ENCODE data around the gene LRP1B.

DNA sequence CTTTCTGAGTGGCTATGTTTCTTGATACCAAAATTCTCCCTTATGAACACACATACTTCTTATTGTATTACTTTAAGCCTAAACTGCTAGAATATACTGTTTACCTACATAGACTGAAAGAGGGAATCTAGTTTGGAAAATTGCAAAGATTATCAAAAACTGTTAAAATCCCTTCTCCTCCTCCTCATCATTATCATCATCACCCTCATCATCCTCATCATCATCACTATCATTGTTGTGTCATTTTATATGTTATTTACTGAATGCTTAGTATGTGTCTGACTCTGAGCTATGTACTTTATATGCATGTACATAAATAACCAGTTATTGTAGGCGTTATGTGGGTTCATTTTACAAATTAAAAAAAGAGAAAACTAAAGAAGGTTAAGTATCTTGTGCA, 19.6 kb upstream of the LRP1B start:
- TF ChIP-seq, protein P1, sequence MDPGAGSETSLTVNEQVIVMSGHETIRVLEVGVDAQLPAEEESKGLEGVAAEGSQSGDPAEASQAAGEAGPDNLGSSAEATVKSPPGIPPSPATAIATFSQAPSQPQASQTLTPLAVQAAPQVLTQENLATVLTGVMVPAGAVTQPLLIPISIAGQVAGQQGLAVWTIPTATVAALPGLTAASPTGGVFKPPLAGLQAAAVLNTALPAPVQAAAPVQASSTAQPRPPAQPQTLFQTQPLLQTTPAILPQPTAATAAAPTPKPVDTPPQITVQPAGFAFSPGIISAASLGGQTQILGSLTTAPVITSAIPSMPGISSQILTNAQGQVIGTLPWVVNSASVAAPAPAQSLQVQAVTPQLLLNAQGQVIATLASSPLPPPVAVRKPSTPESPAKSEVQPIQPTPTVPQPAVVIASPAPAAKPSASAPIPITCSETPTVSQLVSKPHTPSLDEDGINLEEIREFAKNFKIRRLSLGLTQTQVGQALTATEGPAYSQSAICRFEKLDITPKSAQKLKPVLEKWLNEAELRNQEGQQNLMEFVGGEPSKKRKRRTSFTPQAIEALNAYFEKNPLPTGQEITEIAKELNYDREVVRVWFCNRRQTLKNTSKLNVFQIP (CRISPR knock-in tag; IDR thresholded peaks at IDR 0.05; ENCODE audit: borderline replicate concordance, low read depth), result no peak
- TF ChIP-seq, protein P2, sequence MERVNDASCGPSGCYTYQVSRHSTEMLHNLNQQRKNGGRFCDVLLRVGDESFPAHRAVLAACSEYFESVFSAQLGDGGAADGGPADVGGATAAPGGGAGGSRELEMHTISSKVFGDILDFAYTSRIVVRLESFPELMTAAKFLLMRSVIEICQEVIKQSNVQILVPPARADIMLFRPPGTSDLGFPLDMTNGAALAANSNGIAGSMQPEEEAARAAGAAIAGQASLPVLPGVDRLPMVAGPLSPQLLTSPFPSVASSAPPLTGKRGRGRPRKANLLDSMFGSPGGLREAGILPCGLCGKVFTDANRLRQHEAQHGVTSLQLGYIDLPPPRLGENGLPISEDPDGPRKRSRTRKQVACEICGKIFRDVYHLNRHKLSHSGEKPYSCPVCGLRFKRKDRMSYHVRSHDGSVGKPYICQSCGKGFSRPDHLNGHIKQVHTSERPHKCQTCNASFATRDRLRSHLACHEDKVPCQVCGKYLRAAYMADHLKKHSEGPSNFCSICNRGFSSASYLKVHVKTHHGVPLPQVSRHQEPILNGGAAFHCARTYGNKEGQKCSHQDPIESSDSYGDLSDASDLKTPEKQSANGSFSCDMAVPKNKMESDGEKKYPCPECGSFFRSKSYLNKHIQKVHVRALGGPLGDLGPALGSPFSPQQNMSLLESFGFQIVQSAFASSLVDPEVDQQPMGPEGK (CRISPR knock-in tag; IDR thresholded peaks at IDR 0.05; ENCODE audit: borderline replicate concordance), result no peak
- no peak for TF ChIP-seq ISL1 (CRISPR knock-in tag; IDR thresholded peaks at IDR 0.05)
- TF ChIP-seq ZNF565 (CRISPR knock-in tag; conservative IDR thresholded peaks at IDR 0.05; ENCODE audit: low read depth), result no peak
- TF ChIP-seq OSR1 (CRISPR knock-in tag; IDR thresholded peaks at IDR 0.05), result no peak
- TF ChIP-seq, protein P3, sequence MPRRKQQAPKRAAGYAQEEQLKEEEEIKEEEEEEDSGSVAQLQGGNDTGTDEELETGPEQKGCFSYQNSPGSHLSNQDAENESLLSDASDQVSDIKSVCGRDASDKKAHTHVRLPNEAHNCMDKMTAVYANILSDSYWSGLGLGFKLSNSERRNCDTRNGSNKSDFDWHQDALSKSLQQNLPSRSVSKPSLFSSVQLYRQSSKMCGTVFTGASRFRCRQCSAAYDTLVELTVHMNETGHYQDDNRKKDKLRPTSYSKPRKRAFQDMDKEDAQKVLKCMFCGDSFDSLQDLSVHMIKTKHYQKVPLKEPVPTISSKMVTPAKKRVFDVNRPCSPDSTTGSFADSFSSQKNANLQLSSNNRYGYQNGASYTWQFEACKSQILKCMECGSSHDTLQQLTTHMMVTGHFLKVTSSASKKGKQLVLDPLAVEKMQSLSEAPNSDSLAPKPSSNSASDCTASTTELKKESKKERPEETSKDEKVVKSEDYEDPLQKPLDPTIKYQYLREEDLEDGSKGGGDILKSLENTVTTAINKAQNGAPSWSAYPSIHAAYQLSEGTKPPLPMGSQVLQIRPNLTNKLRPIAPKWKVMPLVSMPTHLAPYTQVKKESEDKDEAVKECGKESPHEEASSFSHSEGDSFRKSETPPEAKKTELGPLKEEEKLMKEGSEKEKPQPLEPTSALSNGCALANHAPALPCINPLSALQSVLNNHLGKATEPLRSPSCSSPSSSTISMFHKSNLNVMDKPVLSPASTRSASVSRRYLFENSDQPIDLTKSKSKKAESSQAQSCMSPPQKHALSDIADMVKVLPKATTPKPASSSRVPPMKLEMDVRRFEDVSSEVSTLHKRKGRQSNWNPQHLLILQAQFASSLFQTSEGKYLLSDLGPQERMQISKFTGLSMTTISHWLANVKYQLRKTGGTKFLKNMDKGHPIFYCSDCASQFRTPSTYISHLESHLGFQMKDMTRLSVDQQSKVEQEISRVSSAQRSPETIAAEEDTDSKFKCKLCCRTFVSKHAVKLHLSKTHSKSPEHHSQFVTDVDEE (CRISPR knock-in tag; IDR thresholded peaks at IDR 0.05), result no peak
- TF ChIP-seq, protein P4, sequence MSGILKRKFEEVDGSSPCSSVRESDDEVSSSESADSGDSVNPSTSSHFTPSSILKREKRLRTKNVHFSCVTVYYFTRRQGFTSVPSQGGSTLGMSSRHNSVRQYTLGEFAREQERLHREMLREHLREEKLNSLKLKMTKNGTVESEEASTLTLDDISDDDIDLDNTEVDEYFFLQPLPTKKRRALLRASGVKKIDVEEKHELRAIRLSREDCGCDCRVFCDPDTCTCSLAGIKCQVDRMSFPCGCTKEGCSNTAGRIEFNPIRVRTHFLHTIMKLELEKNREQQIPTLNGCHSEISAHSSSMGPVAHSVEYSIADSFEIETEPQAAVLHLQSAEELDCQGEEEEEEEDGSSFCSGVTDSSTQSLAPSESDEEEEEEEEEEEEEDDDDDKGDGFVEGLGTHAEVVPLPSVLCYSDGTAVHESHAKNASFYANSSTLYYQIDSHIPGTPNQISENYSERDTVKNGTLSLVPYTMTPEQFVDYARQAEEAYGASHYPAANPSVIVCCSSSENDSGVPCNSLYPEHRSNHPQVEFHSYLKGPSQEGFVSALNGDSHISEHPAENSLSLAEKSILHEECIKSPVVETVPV (CRISPR knock-in tag; IDR thresholded peaks at IDR 0.05), result no peak
- TF ChIP-seq ZNF70 (CRISPR knock-in tag; IDR thresholded peaks at IDR 0.05), result no peak
- TF ChIP-seq ZFP30 (CRISPR knock-in tag; IDR thresholded peaks at IDR 0.05), result no peak
- TF ChIP-seq GLIS3 (CRISPR knock-in tag; IDR thresholded peaks at IDR 0.05), result no peak
- no peak for TF ChIP-seq ARNTL (CRISPR knock-in tag; IDR thresholded peaks at IDR 0.05; ENCODE audit: borderline replicate concordance, low read depth)

All from SK-N-SH treated with all-trans-retinoic acid at 6 μM for 48 hours (cell line).